ENCODE data around the gene CCL7.
"Not testable (repeated sequence)": the region's sequence is repeated elsewhere in the genome, so short reads cannot be mapped to it uniquely, and the experiment has no call there.

CCL7 gene

DNA sequence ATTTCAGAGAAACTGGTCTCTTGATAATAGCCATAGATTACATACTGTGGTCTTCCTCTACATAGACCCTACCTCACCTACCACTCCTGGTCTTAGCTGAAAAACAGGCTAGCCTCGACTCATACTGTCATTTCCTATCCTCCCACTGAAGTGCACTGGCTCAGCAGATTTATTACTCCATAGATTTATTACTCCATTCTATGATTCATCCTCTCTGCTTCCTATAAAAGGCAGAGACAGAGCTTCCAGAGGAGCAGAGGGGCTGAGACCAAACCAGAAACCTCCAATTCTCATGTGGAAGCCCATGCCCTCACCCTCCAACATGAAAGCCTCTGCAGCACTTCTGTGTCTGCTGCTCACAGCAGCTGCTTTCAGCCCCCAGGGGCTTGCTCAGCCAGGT lies at the start of gene CCL7:
TSS of gene CCL7 (plus strand) at position 253 of the 400 bp plus-strand sequence. CDS start at position 323, 70 bp downstream.
- no peak for DNase-seq (ENCODE audit: low spot score)

GRCh38 chr17:34220752-34221395 lies 49.1 kb upstream of the CCL7 start:
- no peak for DNase-seq (ENCODE audit: low spot score)

DNA sequence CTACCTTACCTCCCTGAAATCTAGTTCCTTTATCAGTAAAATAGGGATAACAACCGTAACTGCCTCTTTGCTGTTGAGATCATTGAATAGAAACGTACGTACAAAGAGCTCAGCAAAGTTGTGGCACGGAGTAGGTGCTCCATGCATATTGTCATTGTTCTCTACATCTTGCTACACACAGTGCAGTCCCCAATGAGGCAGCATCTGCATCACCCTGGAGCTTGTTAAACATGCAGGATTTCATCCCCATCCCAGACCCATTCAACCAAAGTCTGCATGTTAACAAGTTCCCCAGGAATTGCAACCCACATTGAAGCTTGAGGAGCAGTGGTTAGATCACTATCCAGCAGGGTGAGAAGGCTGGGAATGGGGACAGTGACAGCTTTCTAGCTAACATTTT lies 48.6 kb upstream of the CCL7 start:
- no peak for DNase-seq (ENCODE audit: low spot score)

DNA sequence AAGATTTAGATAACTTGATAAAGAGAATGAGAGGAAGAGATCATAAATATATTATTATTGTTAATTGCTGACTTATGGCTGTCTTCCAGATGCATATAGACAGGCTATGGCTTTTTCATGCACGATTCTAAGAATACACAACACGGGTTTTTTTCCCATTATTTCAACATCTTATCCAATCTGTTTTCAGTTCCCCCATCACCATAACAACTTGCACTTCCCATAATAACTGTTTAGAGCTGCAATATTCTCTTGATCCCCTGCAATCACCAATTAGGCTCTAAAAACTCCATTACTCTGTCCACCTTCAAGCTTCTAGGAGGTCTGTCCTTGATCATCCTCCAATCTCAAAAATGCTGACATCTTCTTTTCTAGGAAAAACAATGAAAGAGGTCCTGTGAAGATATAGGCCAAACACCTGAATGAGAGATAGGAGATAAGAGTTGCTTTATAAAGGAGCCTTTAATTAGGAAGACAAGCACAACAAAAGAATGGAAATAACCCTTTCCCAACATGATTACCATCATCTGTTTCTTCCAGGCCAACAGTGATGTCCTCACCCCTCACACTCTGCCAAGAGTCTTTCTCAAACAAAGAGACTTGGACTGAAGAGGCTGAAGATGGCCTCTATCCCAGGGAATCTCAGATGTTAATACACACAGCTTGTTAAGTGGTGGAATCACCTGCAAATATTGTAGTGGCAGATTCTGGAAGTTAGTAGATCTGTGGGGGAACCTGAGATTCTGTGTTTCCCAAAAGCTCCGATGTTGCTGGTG lies 47.1 kb upstream of the CCL7 start:
- DNase-seq (ENCODE audit: low spot score), result no peak

DNA sequence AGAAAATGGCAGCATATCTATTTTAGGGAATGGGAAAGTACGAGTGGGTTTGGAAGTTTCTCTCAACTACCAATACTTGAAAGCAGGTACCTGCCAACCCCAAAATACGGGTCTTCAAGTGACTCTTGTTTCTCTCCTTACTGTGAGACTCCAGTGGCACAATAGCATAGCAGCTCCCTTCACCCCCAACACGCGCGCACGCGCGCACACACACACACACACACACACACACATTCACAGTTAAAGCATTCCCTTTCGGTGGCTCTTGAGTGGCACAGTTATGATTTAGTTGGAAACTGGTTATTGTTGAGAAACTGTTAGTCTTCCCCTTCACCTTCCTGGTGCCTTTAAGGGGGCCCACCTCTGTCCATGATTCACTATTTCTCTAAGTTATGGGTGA lies 45.0 kb upstream of the CCL7 start:
- no peak for DNase-seq (ENCODE audit: low spot score)

- DNase-seq (ENCODE audit: low spot score), result no peak
These were observed 43.8 kb upstream of the CCL7 start for GRCh38 chr17:34226011-34226743.

- DNase-seq (ENCODE audit: low spot score), result no peak
These were observed 43.3 kb upstream of the CCL7 start for GRCh38 chr17:34226744-34227034.

DNA sequence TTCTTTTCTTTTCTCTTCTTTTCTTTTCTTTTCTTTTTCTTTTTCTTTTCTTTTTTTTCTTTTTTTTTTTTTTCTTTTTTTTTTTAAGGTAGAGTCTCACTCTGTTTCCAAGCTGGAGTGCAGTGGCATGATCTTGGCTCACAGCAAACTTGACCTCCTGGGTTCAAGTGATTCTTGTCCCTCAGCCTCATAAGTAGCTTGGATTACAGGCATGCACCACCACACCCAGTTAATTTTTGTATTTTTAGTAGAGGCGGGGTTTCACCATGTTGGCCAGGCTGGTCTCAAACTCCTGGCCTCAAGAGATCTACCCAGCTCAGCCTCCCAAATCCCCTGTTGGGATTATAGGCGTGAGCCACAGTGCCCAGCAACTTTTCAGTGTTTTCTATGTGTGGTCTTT lies 42.7 kb upstream of the CCL7 start:
- DNase-seq (ENCODE audit: low spot score), result not testable (repeated sequence)

- DNase-seq (ENCODE audit: low spot score), result no peak
These were observed 42.3 kb upstream of the CCL7 start for GRCh38 chr17:34227707-34228106.

DNA sequence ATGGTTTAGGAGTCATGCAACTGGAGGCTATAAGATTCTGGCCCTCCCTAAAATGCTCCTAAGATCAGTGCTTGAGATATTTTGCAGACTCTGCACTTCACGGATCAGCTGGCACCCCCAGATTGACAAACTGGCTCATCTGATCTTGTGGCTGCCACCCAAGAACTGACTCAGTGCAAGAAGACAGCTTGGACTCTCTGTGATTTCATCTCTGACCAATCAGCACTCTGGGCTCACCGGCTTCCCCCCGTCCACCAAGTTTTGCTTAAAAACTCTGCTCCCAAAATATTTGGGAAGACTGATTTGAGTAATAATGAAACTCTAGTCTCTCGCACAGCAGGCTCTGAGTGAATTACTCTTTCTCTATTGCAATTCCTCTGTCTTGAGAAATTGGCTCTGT lies 41.2 kb upstream of the CCL7 start:
- DNase-seq (ENCODE audit: low spot score), result no peak

- no peak for DNase-seq (ENCODE audit: low spot score)
These were observed 39.7 kb upstream of the CCL7 start for GRCh38 chr17:34230342-34230741.

DNA sequence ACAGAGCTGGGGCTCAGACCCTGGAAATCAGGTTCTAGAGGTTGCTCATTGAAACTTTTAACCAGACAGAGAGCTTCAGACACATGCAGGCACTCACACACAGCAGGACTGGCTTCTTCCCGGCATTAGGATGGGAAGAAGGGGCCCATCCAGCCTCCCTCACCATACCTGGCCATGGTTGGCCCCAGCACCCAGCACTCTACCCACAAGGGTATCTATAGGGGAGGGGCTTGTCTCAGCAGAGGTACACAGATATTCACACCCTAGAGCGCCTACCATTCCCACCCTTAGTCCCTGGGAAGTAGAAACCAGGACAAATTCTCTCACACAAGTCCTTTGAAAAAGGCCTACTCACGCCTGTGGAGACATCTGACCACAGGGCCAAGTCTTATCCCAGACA lies 35.4 kb upstream of the CCL7 start:
- DNase-seq (ENCODE audit: low spot score), result no peak

DNA sequence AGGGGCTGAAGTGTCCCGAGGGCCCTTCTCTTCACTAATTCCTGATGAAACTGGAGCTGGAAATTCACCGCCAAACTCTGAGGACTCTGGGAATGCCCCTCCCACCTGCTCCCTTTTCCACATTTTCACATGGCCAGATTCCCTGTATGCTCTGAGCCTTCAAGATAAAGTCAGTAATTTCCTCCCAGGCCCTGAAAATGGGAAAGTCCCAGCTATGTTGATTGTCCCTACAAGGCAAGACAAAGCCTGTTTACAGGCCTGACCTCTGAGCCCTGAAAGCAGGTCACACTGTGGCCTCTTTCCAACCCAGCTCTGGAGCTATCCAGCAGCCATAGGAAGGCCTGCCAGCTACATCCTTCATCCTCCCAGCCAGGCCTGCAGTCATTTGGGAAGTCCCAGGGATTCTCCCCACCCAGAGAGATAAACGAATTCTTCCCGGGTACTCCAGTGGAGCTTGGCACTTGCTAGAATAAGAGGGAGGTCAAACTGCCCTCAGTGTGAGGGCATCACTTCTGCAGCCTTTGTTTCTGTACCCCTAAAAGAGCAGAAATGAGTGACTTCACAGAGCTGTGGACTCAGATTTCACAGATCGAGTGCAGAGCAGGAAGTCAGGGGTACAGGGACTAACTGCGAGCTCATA lies 34.5 kb upstream of the CCL7 start:
- no peak for DNase-seq (ENCODE audit: low spot score)

- DNase-seq (ENCODE audit: low spot score), result no peak
These were observed 33.6 kb upstream of the CCL7 start for GRCh38 chr17:34236281-34236892.

GRCh38 chr17:34237458-34237857 lies 32.6 kb upstream of the CCL7 start:
- DNase-seq (ENCODE audit: low spot score), result no peak

GRCh38 chr17:34241062-34241461 lies 29.0 kb upstream of the CCL7 start:
- DNase-seq (ENCODE audit: low spot score), result no peak

- no peak for DNase-seq (ENCODE audit: low spot score)
These were observed 27.2 kb upstream of the CCL7 start for GRCh38 chr17:34242587-34243363.

GRCh38 chr17:34243364-34244320 lies 26.4 kb upstream of the CCL7 start:
- no peak for DNase-seq (ENCODE audit: low spot score)

DNA sequence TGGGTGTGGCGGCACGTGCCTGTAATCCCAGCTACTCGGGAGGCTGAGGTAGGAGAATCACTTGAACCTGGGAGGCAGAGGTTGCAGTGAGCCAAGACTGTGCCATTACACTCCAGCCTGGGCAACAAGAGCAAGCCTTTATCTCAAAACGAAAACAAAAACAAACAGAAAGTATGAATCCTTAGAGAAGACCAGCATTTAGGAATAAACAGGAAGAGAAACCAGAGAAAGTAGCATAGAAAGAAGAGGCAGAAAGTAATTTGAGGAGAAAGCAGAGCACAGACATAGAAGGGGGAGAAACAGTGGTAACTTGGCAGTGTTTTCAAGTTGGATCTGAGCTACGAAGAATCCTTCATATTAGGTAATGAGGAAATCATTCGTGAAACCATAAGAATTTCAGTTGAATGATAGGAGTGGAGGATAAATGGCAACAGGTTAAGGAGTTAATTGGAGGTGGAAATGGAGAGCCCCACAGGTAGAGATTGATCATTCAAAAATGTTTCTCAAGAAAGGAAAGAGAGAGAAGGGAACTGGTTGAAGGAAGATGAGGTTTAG lies 24.6 kb upstream of the CCL7 start:
- DNase-seq (ENCODE audit: low spot score), result no peak

- DNase-seq (ENCODE audit: low spot score), result no peak
These were observed 23.6 kb upstream of the CCL7 start for GRCh38 chr17:34246446-34246845.
